Tibial nerve (tissue), 4 donors: ENCODE results near the gene TBX22. TPM values are rescaled to one million over a fixed set of nuclear protein-coding genes. Genes with fewer than 3 reads are reported as not detected.

Experiments
- DNase-seq, 2 donors: peaks; one replicate each; pipeline ENCODE4 v3.0.0-alpha.2; 2019; ENCODE audit warnings: low spot score in 2 of 2
- H3K27ac ChIP-seq, 4 donors: fragments of 200-600 bp; sonication (generic) in 3 of 4; one replicate each; pipeline ENCODE4 v1.5.1; 2017 to 2019; ENCODE audit warnings: mild to moderate bottlenecking in 1 of 4
- H3K27me3 ChIP-seq, 2 donors: fragments of 200-600 bp; sonication (generic) in 1 of 2; one replicate each; pipeline versions ENCODE4 v1.5.1 to v1.6.0; 2017 to 2019
- H3K36me3 ChIP-seq, 3 donors: fragments of 200-600 bp; sonication (generic); one replicate each; pipeline ENCODE4 v1.5.1; 2018 to 2019
- H3K4me1 ChIP-seq, 4 donors: fragments of 200-600 bp; sonication (generic) in 3 of 4; one replicate each; pipeline ENCODE4 v1.5.1; 2017 to 2019
- H3K4me3 ChIP-seq, 4 donors: fragments of 200-600 bp; sonication (generic) in 3 of 4; one replicate each; pipeline ENCODE4 v1.5.1; 2017 to 2019; ENCODE audit warnings: mild to moderate bottlenecking in 1 of 4, moderate library complexity in 1 of 4
- H3K9me3 ChIP-seq, 4 donors: fragments of 200-600 bp; sonication (generic) in 3 of 4; one replicate each; pipeline ENCODE4 v1.5.1; 2017 to 2019
- CTCF ChIP-seq, 5 experiments: fragments of 200-600 bp in 3 of 5; fragments of 450-650 bp in 2 of 5; sonication (generic) in 3 of 5; IDR thresholded peaks; one replicate each; pipeline ENCODE4 v1.5.1; 2016 to 2019; ENCODE audit warnings: antibody characterized with exemption in 5 of 5, mild to moderate bottlenecking in 3 of 5, moderate library complexity in 2 of 5
- EP300 ChIP-seq, 2 donors: sonication (generic); formaldehyde crosslinking; IDR thresholded peaks; one replicate each; pipeline ENCODE4 v1.6.1; 2017; ENCODE audit warnings: antibody characterized with exemption in 2 of 2, mild to moderate bottlenecking in 1 of 2
- POLR2A ChIP-seq, 2 donors: fragments of 450-650 bp; IDR thresholded peaks; one replicate each; pipeline ENCODE4 v1.6.1; 2017; ENCODE audit warnings: antibody characterized with exemption in 2 of 2, mild to moderate bottlenecking in 2 of 2, moderate library complexity in 2 of 2
- WGBS, 2 donors: methylation state at CpG; one replicate each; pipeline ENCODE4 v1.1.5; 2018; 5-methylcytosine and 5-hydroxymethylcytosine counted together
- total RNA-seq, 4 donors: library from RNA; depleted of rRNA; stranded (reverse); fragments of >200 nt; gene quantifications; one replicate each; pipeline ENCODE4 v1.1.0, GENCODE V29; 2016

TBX22 gene
- total RNA-seq: not detected

GRCh38 chrX:80014141-80014940 lies at the start of gene TBX22:
Gene TBX22, plus strand, starts transcription at chrX:80014753. Its CDS starts 7,517 bp downstream, at chrX:80022270.
- Histone ChIP-seq H3K27ac (no peak within 1 kb of the TSS), H3K27me3 (no peaks in the 10 kb centered on the region), H3K9me3 (no peaks in the 10 kb centered on the region), H3K4me1 (no peaks in the 10 kb centered on the region), H3K36me3 (no peaks in the 10 kb centered on the region), H3K4me3 (no peak within 1 kb of the TSS)
- 63 to 83% methylated on average over 2 to 5 of the region's 5 CpGs for WGBS, 2 donors
- no peak for TF ChIP-seq EP300 (IDR thresholded peaks at IDR 0.05)
- no peak for TF ChIP-seq CTCF (IDR thresholded peaks at IDR 0.05)
- no peak for TF ChIP-seq POLR2A (IDR thresholded peaks at IDR 0.05)
- no peak for DNase-seq

- Histone ChIP-seq H3K36me3 (no peaks in the 10 kb centered on the region), H3K9me3 (no peaks in the 10 kb centered on the region), H3K4me1 (no peaks in the 10 kb centered on the region), H3K27ac (no peak overlapping the region), H3K27me3 (no peaks in the 10 kb centered on the region), H3K4me3 (no peak overlapping the region)
- DNase-seq: no peak
- TF ChIP-seq CTCF (IDR thresholded peaks at IDR 0.05) (no peak), EP300 (IDR thresholded peaks at IDR 0.05) (no peak), POLR2A (IDR thresholded peaks at IDR 0.05) (no peak)
Measured at GRCh38 chrX:79975605-79976004, 38.9 kb upstream of the TBX22 start.

GRCh38 chrX:80004458-80004857 lies 10.1 kb upstream of the TBX22 start:
- no peaks in the 10 kb centered on the region for H3K9me3 ChIP-seq
- no peaks in the 10 kb centered on the region for H3K4me1 ChIP-seq
- no peak overlapping the region for H3K4me3 ChIP-seq
- DNase-seq: no peak
- H3K36me3 ChIP-seq: no peaks in the 10 kb centered on the region
- H3K27ac ChIP-seq: no peak overlapping the region
- no peaks in the 10 kb centered on the region for H3K27me3 ChIP-seq
- 52 to 76% methylated on average over 2 of the region's 2 CpGs for WGBS, 2 donors
- no peak for TF ChIP-seq POLR2A (IDR thresholded peaks at IDR 0.05)
- no peak for TF ChIP-seq CTCF (IDR thresholded peaks at IDR 0.05)
- no peak for TF ChIP-seq EP300 (IDR thresholded peaks at IDR 0.05)

GRCh38 chrX:80011522-80011921 lies 3.0 kb upstream of the TBX22 start:
- H3K4me3 ChIP-seq: no peak overlapping the region
- H3K9me3 ChIP-seq: no peaks in the 10 kb centered on the region
- DNase-seq: no peak
- 74 to 79% methylated on average over 9 to 10 of the region's 10 CpGs for WGBS, 2 donors
- H3K36me3 ChIP-seq: no peaks in the 10 kb centered on the region
- H3K4me1 ChIP-seq: no peaks in the 10 kb centered on the region
- TF ChIP-seq POLR2A (IDR thresholded peaks at IDR 0.05) (no peak), EP300 (IDR thresholded peaks at IDR 0.05) (no peak), CTCF (IDR thresholded peaks at IDR 0.05) (no peak)
- no peaks in the 10 kb centered on the region for H3K27me3 ChIP-seq
- no peak overlapping the region for H3K27ac ChIP-seq

GRCh38 chrX:80016182-80016581 lies 1.6 kb downstream of the TBX22 start:
- Histone ChIP-seq H3K27me3 (no peaks in the 10 kb centered on the region), H3K4me3 (no peak overlapping the region), H3K9me3 (no peaks in the 10 kb centered on the region), H3K27ac (no peak overlapping the region), H3K36me3 (no peaks in the 10 kb centered on the region), H3K4me1 (no peaks in the 10 kb centered on the region)
- no peak for TF ChIP-seq CTCF (IDR thresholded peaks at IDR 0.05)
- 61 to 78% methylated on average over 3 of the region's 3 CpGs for WGBS, 2 donors
- no peak for DNase-seq
